Measurements from ENCODE around the gene SORCS2.

DNA sequence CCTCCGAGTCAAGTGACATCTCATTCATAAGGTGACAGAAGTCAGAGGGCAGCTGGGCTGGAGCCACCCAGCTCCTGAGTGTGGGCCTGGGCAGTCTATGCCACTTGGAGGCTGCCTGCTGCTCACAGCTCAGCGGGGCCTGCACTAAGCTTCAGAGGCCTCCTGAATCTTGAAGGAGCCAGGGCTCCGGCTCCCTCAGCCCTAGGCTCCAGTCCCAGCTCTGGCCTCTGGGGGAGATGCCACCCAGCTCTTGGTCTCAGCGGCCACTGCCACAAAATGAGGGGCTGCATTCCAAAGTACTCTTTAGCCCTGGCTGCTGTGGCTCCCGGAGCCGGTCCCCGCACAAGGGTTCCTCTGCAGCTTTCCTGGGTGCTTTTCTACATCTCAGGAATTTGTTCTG, 275.1 kb downstream of the SORCS2 start:
- TF ChIP-seq, protein P1, sequence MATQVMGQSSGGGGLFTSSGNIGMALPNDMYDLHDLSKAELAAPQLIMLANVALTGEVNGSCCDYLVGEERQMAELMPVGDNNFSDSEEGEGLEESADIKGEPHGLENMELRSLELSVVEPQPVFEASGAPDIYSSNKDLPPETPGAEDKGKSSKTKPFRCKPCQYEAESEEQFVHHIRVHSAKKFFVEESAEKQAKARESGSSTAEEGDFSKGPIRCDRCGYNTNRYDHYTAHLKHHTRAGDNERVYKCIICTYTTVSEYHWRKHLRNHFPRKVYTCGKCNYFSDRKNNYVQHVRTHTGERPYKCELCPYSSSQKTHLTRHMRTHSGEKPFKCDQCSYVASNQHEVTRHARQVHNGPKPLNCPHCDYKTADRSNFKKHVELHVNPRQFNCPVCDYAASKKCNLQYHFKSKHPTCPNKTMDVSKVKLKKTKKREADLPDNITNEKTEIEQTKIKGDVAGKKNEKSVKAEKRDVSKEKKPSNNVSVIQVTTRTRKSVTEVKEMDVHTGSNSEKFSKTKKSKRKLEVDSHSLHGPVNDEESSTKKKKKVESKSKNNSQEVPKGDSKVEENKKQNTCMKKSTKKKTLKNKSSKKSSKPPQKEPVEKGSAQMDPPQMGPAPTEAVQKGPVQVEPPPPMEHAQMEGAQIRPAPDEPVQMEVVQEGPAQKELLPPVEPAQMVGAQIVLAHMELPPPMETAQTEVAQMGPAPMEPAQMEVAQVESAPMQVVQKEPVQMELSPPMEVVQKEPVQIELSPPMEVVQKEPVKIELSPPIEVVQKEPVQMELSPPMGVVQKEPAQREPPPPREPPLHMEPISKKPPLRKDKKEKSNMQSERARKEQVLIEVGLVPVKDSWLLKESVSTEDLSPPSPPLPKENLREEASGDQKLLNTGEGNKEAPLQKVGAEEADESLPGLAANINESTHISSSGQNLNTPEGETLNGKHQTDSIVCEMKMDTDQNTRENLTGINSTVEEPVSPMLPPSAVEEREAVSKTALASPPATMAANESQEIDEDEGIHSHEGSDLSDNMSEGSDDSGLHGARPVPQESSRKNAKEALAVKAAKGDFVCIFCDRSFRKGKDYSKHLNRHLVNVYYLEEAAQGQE (IDR thresholded peaks at IDR 0.05; ENCODE audit: borderline replicate concordance): no peak
- TF ChIP-seq MXI1 (conservative IDR thresholded peaks at IDR 0.05; ENCODE audit: poor library complexity, severe bottlenecking) (no peak), POLR2AphosphoS5 (IDR thresholded peaks at IDR 0.05) (no peak), EZH2 (IDR thresholded peaks at IDR 0.05; ENCODE audit: borderline replicate concordance, insufficient read depth, low read length, poor library complexity, severe bottlenecking) (no peak), TAF1 (IDR thresholded peaks at IDR 0.05; ENCODE audit: low read depth) (no peak), EP300 (conservative IDR thresholded peaks at IDR 0.05; ENCODE audit: poor library complexity, severe bottlenecking) (no peak), RAD21 (conservative IDR thresholded peaks at IDR 0.05) (no peak)
- TF ChIP-seq, protein P2, sequence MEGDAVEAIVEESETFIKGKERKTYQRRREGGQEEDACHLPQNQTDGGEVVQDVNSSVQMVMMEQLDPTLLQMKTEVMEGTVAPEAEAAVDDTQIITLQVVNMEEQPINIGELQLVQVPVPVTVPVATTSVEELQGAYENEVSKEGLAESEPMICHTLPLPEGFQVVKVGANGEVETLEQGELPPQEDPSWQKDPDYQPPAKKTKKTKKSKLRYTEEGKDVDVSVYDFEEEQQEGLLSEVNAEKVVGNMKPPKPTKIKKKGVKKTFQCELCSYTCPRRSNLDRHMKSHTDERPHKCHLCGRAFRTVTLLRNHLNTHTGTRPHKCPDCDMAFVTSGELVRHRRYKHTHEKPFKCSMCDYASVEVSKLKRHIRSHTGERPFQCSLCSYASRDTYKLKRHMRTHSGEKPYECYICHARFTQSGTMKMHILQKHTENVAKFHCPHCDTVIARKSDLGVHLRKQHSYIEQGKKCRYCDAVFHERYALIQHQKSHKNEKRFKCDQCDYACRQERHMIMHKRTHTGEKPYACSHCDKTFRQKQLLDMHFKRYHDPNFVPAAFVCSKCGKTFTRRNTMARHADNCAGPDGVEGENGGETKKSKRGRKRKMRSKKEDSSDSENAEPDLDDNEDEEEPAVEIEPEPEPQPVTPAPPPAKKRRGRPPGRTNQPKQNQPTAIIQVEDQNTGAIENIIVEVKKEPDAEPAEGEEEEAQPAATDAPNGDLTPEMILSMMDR (IDR thresholded peaks at IDR 0.05; ENCODE audit: poor library complexity, severe bottlenecking): no peak

Measured in neural cell (in vitro differentiated cells).